ENCODE results near the gene SH3RF3.
A peak's percentile ranks its signal among the peaks of the same experiment; 100 is the strongest.

SH3RF3 gene

GRCh38 chr2:109311771-109312170 is 182.8 kb downstream of the SH3RF3 start:
- DNase-seq (ENCODE audit: low read depth in 2 of 2) = no peak

- no peak for DNase-seq (ENCODE audit: low read depth in 2 of 2)
Measured at GRCh38 chr2:109312902-109313301, 183.9 kb downstream of the SH3RF3 start.

GRCh38 chr2:109313343-109313742 is 184.3 kb downstream of the SH3RF3 start:
- DNase-seq (ENCODE audit: low read depth in 2 of 2) = no peak

GRCh38 chr2:109316091-109316490 is 187.1 kb downstream of the SH3RF3 start:
- DNase-seq (ENCODE audit: low read depth in 2 of 2) = no peak

GRCh38 chr2:109317471-109318095 is 188.6 kb downstream of the SH3RF3 start:
- DNase-seq (ENCODE audit: low read depth in 2 of 2) = no peak

- DNase-seq (ENCODE audit: low read depth in 2 of 2) = no peak
Measured at GRCh38 chr2:109318150-109318948, 189.3 kb downstream of the SH3RF3 start.

GRCh38 chr2:109318949-109319342 is 189.9 kb downstream of the SH3RF3 start:
- no peak for DNase-seq (ENCODE audit: low read depth in 2 of 2)

- no peak for DNase-seq (ENCODE audit: low read depth in 2 of 2)
Measured at GRCh38 chr2:109320195-109320922, 191.4 kb downstream of the SH3RF3 start.

GRCh38 chr2:109321570-109321969 is 192.6 kb downstream of the SH3RF3 start:
- DNase-seq (ENCODE audit: low read depth in 2 of 2) = no peak

- DNase-seq (ENCODE audit: low read depth in 2 of 2) = no peak
Measured at GRCh38 chr2:109322111-109322510, 193.1 kb downstream of the SH3RF3 start.

GRCh38 chr2:109322641-109323040 is 193.6 kb downstream of the SH3RF3 start:
- no peak for DNase-seq (ENCODE audit: low read depth in 2 of 2)

GRCh38 chr2:109324861-109325260 is 195.9 kb downstream of the SH3RF3 start:
- DNase-seq (ENCODE audit: low read depth in 2 of 2) = no peak

- no peak for DNase-seq (ENCODE audit: low read depth in 2 of 2)
Measured at GRCh38 chr2:109325570-109325969, 196.6 kb downstream of the SH3RF3 start.

GRCh38 chr2:109326306-109326705 is 197.3 kb downstream of the SH3RF3 start:
- DNase-seq (ENCODE audit: low read depth in 2 of 2) = no peak

GRCh38 chr2:109330056-109330455 is 201.1 kb downstream of the SH3RF3 start:
- DNase-seq (ENCODE audit: low read depth in 2 of 2) = no peak

- no peak for DNase-seq (ENCODE audit: low read depth in 2 of 2)
Measured at GRCh38 chr2:109331081-109331480, 202.1 kb downstream of the SH3RF3 start.

- DNase-seq (ENCODE audit: low read depth in 2 of 2) = peak in 1 of 2 experiments; percentile 40
Measured at GRCh38 chr2:109331896-109332848, 203.2 kb downstream of the SH3RF3 start.

GRCh38 chr2:109332880-109333279 is 203.9 kb downstream of the SH3RF3 start:
- DNase-seq (ENCODE audit: low read depth in 2 of 2) = no peak

- DNase-seq (ENCODE audit: low read depth in 2 of 2) = no peak
Measured at GRCh38 chr2:109333414-109334210, 204.6 kb downstream of the SH3RF3 start.

- no peak for DNase-seq (ENCODE audit: low read depth in 2 of 2)
Measured at GRCh38 chr2:109335631-109336176, 206.7 kb downstream of the SH3RF3 start.

Measured in stimulated activated CD4-positive, alpha-beta T cell treated with anti-CD3 and anti-CD28 coated beads, Interleukin-12 subunit alpha, Interleukin-12 subunit beta, amount 100 ng/mL, for 24 hours (primary cell).